Lower lobe of right lung (tissue), 2 donors: ENCODE measurements around the gene SLC13A3. TPM values are rescaled to one million over a fixed set of nuclear protein-coding genes. Genes with fewer than 3 reads are reported as not detected.

Experiments used
- ATAC-seq, 2 donors: fragments of 200-7000 bp; cut with Tn5 transposase; one replicate each; pipeline ENCODE4 v1.9.1; 2020 to 2022; ENCODE audit warnings: mild to moderate bottlenecking in 2 of 2, moderate library complexity in 2 of 2
- DNase-seq: peaks from one replicate; pipeline ENCODE4 v3.0.0-alpha.2; 2020
- H3K27ac ChIP-seq: fragments of 200-600 bp; one replicate; pipeline ENCODE4 v1.8.0; 2022
- H3K27me3 ChIP-seq: fragments of 200-600 bp; one replicate; pipeline ENCODE4 v1.8.0; 2022; ENCODE audit warnings: low read depth
- H3K36me3 ChIP-seq: fragments of 200-600 bp; one replicate; pipeline ENCODE4 v1.8.0; 2022; ENCODE audit warnings: mild to moderate bottlenecking
- H3K4me1 ChIP-seq: fragments of 200-600 bp; one replicate; pipeline ENCODE4 v1.8.0; 2022
- H3K4me3 ChIP-seq: fragments of 200-600 bp; one replicate; pipeline ENCODE4 v1.8.0; 2022; ENCODE audit warnings: mild to moderate bottlenecking
- H3K9me3 ChIP-seq: fragments of 200-600 bp; one replicate; pipeline ENCODE4 v1.8.0; 2022
- CTCF ChIP-seq: fragments of 200-600 bp; IDR thresholded peaks from one replicate; pipeline ENCODE4 v1.8.0; 2022; ENCODE audit warnings: antibody characterized with exemption, mild to moderate bottlenecking
- intact Hi-C: fragments of 100-400 bp; cut with DNase I; formaldehyde crosslinking; loops from one replicate; pipeline ENCODE4 v1.11.0; 2022
- total RNA-seq: library from RNA; stranded (reverse); fragmentation: NEBNext Ultra II Directional; extraction: Animal tissue kit (Norgen Biotek cat#: 25700); gene quantifications from one replicate; pipeline ENCODE4 v1.2.1, GENCODE V29; 2021
- donor health status: DM: no; HTN: yes; CAD: no; lungs with severe emphysema.

The SLC13A3 gene
- total RNA-seq, 1 donor from 2014 or later = 2.0 TPM

- H3K4me1 ChIP-seq = no peaks in the 10 kb centered on the region
- peaks cover 13% of the 10 kb centered on the region for H3K9me3 ChIP-seq
- H3K4me3 ChIP-seq = no peak overlapping the region
- H3K36me3 ChIP-seq = no peaks in the 10 kb centered on the region
- TF ChIP-seq CTCF = no peak
- ATAC-seq (no peak), DNase-seq (no peak)
- no peak overlapping the region for H3K27ac ChIP-seq
- no peaks in the 10 kb centered on the region for H3K27me3 ChIP-seq
- intact Hi-C loops = no loop called here
Measured at GRCh38 chr20:46630306-46630705, 21.0 kb downstream of the SLC13A3 start.

- no peak for TF ChIP-seq CTCF
- ATAC-seq (no peak), DNase-seq (no peak)
- H3K9me3 ChIP-seq = peaks cover 14% of the 10 kb centered on the region
- no peaks in the 10 kb centered on the region for H3K36me3 ChIP-seq
- no peak overlapping the region for H3K27ac ChIP-seq
- H3K27me3 ChIP-seq = no peaks in the 10 kb centered on the region
- no peaks in the 10 kb centered on the region for H3K4me1 ChIP-seq
- intact Hi-C loops = no loop called here
- no peak overlapping the region for H3K4me3 ChIP-seq
Measured at GRCh38 chr20:46629341-46629740, 21.9 kb downstream of the SLC13A3 start.

- Histone ChIP-seq H3K4me3 (no peak overlapping the region), H3K27ac (no peak overlapping the region), H3K9me3 (peaks cover 18% of the 10 kb centered on the region), H3K36me3 (no peaks in the 10 kb centered on the region), H3K27me3 (no peaks in the 10 kb centered on the region), H3K4me1 (no peaks in the 10 kb centered on the region)
- no peak for ATAC-seq
- no peak for TF ChIP-seq CTCF
- DNase-seq = no peak
- intact Hi-C loops = no loop called here
Measured at GRCh38 chr20:46627234-46627633, 24.0 kb downstream of the SLC13A3 start.

GRCh38 chr20:46626758-46627157 is 24.5 kb downstream of the SLC13A3 start:
- ATAC-seq (no peak), DNase-seq (no peak)
- H3K36me3 ChIP-seq = no peaks in the 10 kb centered on the region
- no peaks in the 10 kb centered on the region for H3K4me1 ChIP-seq
- no peak overlapping the region for H3K27ac ChIP-seq
- intact Hi-C loops = no loop called here
- H3K27me3 ChIP-seq = no peaks in the 10 kb centered on the region
- TF ChIP-seq CTCF = no peak
- no peak overlapping the region for H3K4me3 ChIP-seq
- H3K9me3 ChIP-seq = peaks cover 18% of the 10 kb centered on the region

- Histone ChIP-seq H3K27me3 (no peaks in the 10 kb centered on the region), H3K9me3 (peaks cover 18% of the 10 kb centered on the region), H3K36me3 (no peaks in the 10 kb centered on the region), H3K4me1 (no peaks in the 10 kb centered on the region), H3K4me3 (no peak overlapping the region), H3K27ac (no peak overlapping the region)
- no peak for TF ChIP-seq CTCF
- intact Hi-C loops = no loop called here
- no peak for ATAC-seq
- no peak for DNase-seq
Measured at GRCh38 chr20:46625875-46626373, 25.3 kb downstream of the SLC13A3 start.

GRCh38 chr20:46624946-46625345 is 26.3 kb downstream of the SLC13A3 start:
- ATAC-seq (peak in 1 of 2 donors; percentile 40), DNase-seq (no peak)
- H3K4me1 ChIP-seq = no peaks in the 10 kb centered on the region
- H3K27ac ChIP-seq = no peak overlapping the region
- intact Hi-C loops = no loop called here
- H3K27me3 ChIP-seq = no peaks in the 10 kb centered on the region
- H3K36me3 ChIP-seq = no peaks in the 10 kb centered on the region
- no peak overlapping the region for H3K4me3 ChIP-seq
- no peak for TF ChIP-seq CTCF
- peaks cover 13% of the 10 kb centered on the region for H3K9me3 ChIP-seq
